ENCODE data around the gene AIRE. TPM values are rescaled to one million over a fixed set of nuclear protein-coding genes. Genes with fewer than 3 reads are reported as not detected.

The AIRE gene
- total and polyA plus RNA-seq, 3 experiments from 2014 or later = 0.22 TPM; not detected in 2

- Mint-ChIP-seq H3K9me3 (no peaks in the 10 kb centered on the region), H3K4me3 (no peak overlapping the region), H3K4me1 (no peaks in the 10 kb centered on the region), H3K27me3 (no peaks in the 10 kb centered on the region), H3K27ac (peak overlapping the region in 3 of 8 donors; percentile 33 to 75 (median 63)), H3K36me3 (peaks cover 0 to 34% (median 0%) of the 10 kb centered on the region in 3 donors)
- ChIA-PET CTCF (no interaction called here), POLR2A (no interaction called here)
- H3K9me3 ChIP-seq (ENCODE audit: low read length) = no peaks in the 10 kb centered on the region
- H3K27ac ChIP-seq (ENCODE audit: low read depth, low read length) = no peak overlapping the region
- H3K27me3 ChIP-seq (ENCODE audit: insufficient read depth, low read length, poor library complexity, severe bottlenecking) = no peaks in the 10 kb centered on the region
- no peak overlapping the region for H3K4me3 ChIP-seq (ENCODE audit: low read length)
- no peaks in the 10 kb centered on the region for H3K36me3 ChIP-seq (ENCODE audit: insufficient read depth, low read length)
- H3K4me1 ChIP-seq (ENCODE audit: insufficient read depth, low read length) = no peaks in the 10 kb centered on the region
- no peak for DNase-seq
These were observed 43.6 kb downstream of the AIRE start for GRCh38 chr21:44329086-44329889.

GRCh38 chr21:44329971-44330681 lies 44.5 kb downstream of the AIRE start:
- H3K4me1 ChIP-seq (ENCODE audit: insufficient read depth, low read length) = no peaks in the 10 kb centered on the region

GRCh38 chr21:44330698-44331097 lies 45.0 kb downstream of the AIRE start:
- no peaks in the 10 kb centered on the region for H3K9me3 ChIP-seq (ENCODE audit: low read length)

More at GRCh38 chr21:44329971-44330681, 44.5 kb downstream of the AIRE start:
- DNase-seq = no peak
- no peak overlapping the region for H3K4me3 Mint-ChIP-seq
- CTCF ChIA-PET = no interaction called here
- Histone ChIP-seq H3K4me3 (ENCODE audit: low read length) (no peak overlapping the region), H3K9me3 (ENCODE audit: low read length) (no peaks in the 10 kb centered on the region), H3K27me3 (ENCODE audit: insufficient read depth, low read length, poor library complexity, severe bottlenecking) (no peaks in the 10 kb centered on the region), H3K36me3 (ENCODE audit: insufficient read depth, low read length) (no peaks in the 10 kb centered on the region), H3K27ac (ENCODE audit: low read depth, low read length) (no peak overlapping the region)
- no peak overlapping the region for H3K27ac Mint-ChIP-seq
- peaks cover 0 to 31% (median 0%) of the 10 kb centered on the region in 3 donors for H3K36me3 Mint-ChIP-seq
- H3K9me3 Mint-ChIP-seq = no peaks in the 10 kb centered on the region
- H3K4me1 Mint-ChIP-seq = no peaks in the 10 kb centered on the region
- POLR2A ChIA-PET = no interaction called here
- no peaks in the 10 kb centered on the region for H3K27me3 Mint-ChIP-seq

GRCh38 chr21:44331209-44331608 lies 45.5 kb downstream of the AIRE start:
- CTCF ChIA-PET = no interaction called here
- no peaks in the 10 kb centered on the region for H3K9me3 Mint-ChIP-seq
- H3K36me3 Mint-ChIP-seq = peaks cover 0 to 31% (median 0%) of the 10 kb centered on the region in 3 donors

More at GRCh38 chr21:44330698-44331097, 45.0 kb downstream of the AIRE start:
- ChIA-PET POLR2A (no interaction called here), CTCF (no interaction called here)
- Mint-ChIP-seq H3K4me1 (no peaks in the 10 kb centered on the region), H3K36me3 (peaks cover 0 to 33% (median 0%) of the 10 kb centered on the region in 3 donors), H3K27ac (no peak overlapping the region), H3K9me3 (no peaks in the 10 kb centered on the region), H3K27me3 (no peaks in the 10 kb centered on the region), H3K4me3 (no peak overlapping the region)
- no peaks in the 10 kb centered on the region for H3K4me1 ChIP-seq (ENCODE audit: insufficient read depth, low read length)
- DNase-seq = no peak
- H3K36me3 ChIP-seq (ENCODE audit: insufficient read depth, low read length) = no peaks in the 10 kb centered on the region
- no peaks in the 10 kb centered on the region for H3K27me3 ChIP-seq (ENCODE audit: insufficient read depth, low read length, poor library complexity, severe bottlenecking)
- no peak overlapping the region for H3K27ac ChIP-seq (ENCODE audit: low read depth, low read length)
- no peak overlapping the region for H3K4me3 ChIP-seq (ENCODE audit: low read length)

GRCh38 chr21:44331650-44332307 lies 46.1 kb downstream of the AIRE start:
- no peaks in the 10 kb centered on the region for H3K27me3 Mint-ChIP-seq
- H3K9me3 ChIP-seq (ENCODE audit: low read length) = no peaks in the 10 kb centered on the region
- H3K27me3 ChIP-seq (ENCODE audit: insufficient read depth, low read length, poor library complexity, severe bottlenecking) = no peaks in the 10 kb centered on the region
- CTCF ChIA-PET = no interaction called here
- H3K4me1 ChIP-seq (ENCODE audit: insufficient read depth, low read length) = no peaks in the 10 kb centered on the region
- no peak overlapping the region for H3K4me3 Mint-ChIP-seq
- H3K4me3 ChIP-seq (ENCODE audit: low read length) = no peak overlapping the region
- peak overlapping the region in 2 of 8 donors; percentile 54 to 79 for H3K27ac Mint-ChIP-seq
- H3K27ac ChIP-seq (ENCODE audit: low read depth, low read length) = no peak overlapping the region
- no peak for DNase-seq
- no peaks in the 10 kb centered on the region for H3K9me3 Mint-ChIP-seq
- POLR2A ChIA-PET = no interaction called here
- H3K36me3 Mint-ChIP-seq = peaks cover 0 to 36% (median 0%) of the 10 kb centered on the region in 3 donors
- H3K4me1 Mint-ChIP-seq = peaks cover 0 to 1% (median 0%) of the 10 kb centered on the region in 3 donors
- H3K36me3 ChIP-seq (ENCODE audit: insufficient read depth, low read length) = peaks cover 7% of the 10 kb centered on the region

More at GRCh38 chr21:44331209-44331608, 45.5 kb downstream of the AIRE start:
- H3K27ac Mint-ChIP-seq = no peak overlapping the region
- no peak overlapping the region for H3K4me3 Mint-ChIP-seq
- Histone ChIP-seq H3K27me3 (ENCODE audit: insufficient read depth, low read length, poor library complexity, severe bottlenecking) (no peaks in the 10 kb centered on the region), H3K9me3 (ENCODE audit: low read length) (no peaks in the 10 kb centered on the region), H3K4me3 (ENCODE audit: low read length) (no peak overlapping the region), H3K27ac (ENCODE audit: low read depth, low read length) (no peak overlapping the region), H3K36me3 (ENCODE audit: insufficient read depth, low read length) (peaks cover 5% of the 10 kb centered on the region), H3K4me1 (ENCODE audit: insufficient read depth, low read length) (no peaks in the 10 kb centered on the region)
- DNase-seq = no peak
- H3K27me3 Mint-ChIP-seq = no peaks in the 10 kb centered on the region
- H3K4me1 Mint-ChIP-seq = peaks cover 0 to 1% (median 0%) of the 10 kb centered on the region in 3 donors
- POLR2A ChIA-PET = no interaction called here

GRCh38 chr21:44332383-44332782 lies 46.7 kb downstream of the AIRE start:
- POLR2A ChIA-PET = no interaction called here
- peak overlapping the region in 1 of 8 donors; percentile 79 for H3K27ac Mint-ChIP-seq

GRCh38 chr21:44332965-44333364 lies 47.3 kb downstream of the AIRE start:
- Mint-ChIP-seq H3K27me3 (no peaks in the 10 kb centered on the region), H3K36me3 (peaks cover 0 to 43% (median 0%) of the 10 kb centered on the region in 3 donors), H3K4me3 (no peak overlapping the region), H3K27ac (no peak overlapping the region), H3K9me3 (no peaks in the 10 kb centered on the region), H3K4me1 (peaks cover 2 to 6% (median 5%) of the 10 kb centered on the region in 3 donors)
- Histone ChIP-seq H3K36me3 (ENCODE audit: insufficient read depth, low read length) (peaks cover 7% of the 10 kb centered on the region), H3K27me3 (ENCODE audit: insufficient read depth, low read length, poor library complexity, severe bottlenecking) (no peaks in the 10 kb centered on the region), H3K4me3 (ENCODE audit: low read length) (no peak overlapping the region), H3K9me3 (ENCODE audit: low read length) (no peaks in the 10 kb centered on the region), H3K4me1 (ENCODE audit: insufficient read depth, low read length) (peaks cover 3% of the 10 kb centered on the region), H3K27ac (ENCODE audit: low read depth, low read length) (no peak overlapping the region)
- ChIA-PET CTCF (no interaction called here), POLR2A (no interaction called here)
- DNase-seq = no peak

More at GRCh38 chr21:44332383-44332782, 46.7 kb downstream of the AIRE start:
- Mint-ChIP-seq H3K27me3 (no peaks in the 10 kb centered on the region), H3K9me3 (no peaks in the 10 kb centered on the region), H3K4me3 (no peak overlapping the region), H3K4me1 (peaks cover 0 to 1% (median under 1%) of the 10 kb centered on the region in 3 donors), H3K36me3 (peaks cover 0 to 39% (median 0%) of the 10 kb centered on the region in 3 donors)
- CTCF ChIA-PET = no interaction called here
- Histone ChIP-seq H3K4me1 (ENCODE audit: insufficient read depth, low read length) (no peaks in the 10 kb centered on the region), H3K9me3 (ENCODE audit: low read length) (no peaks in the 10 kb centered on the region), H3K4me3 (ENCODE audit: low read length) (no peak overlapping the region), H3K27me3 (ENCODE audit: insufficient read depth, low read length, poor library complexity, severe bottlenecking) (no peaks in the 10 kb centered on the region), H3K36me3 (ENCODE audit: insufficient read depth, low read length) (peaks cover 7% of the 10 kb centered on the region), H3K27ac (ENCODE audit: low read depth, low read length) (no peak overlapping the region)
- no peak for DNase-seq
